NCI-H446 (cell line): ENCODE results near the gene KCNAB1.

Source experiments
- DNase-seq, 2 experiments: peaks; one replicate each; lab custom pipeline; 2025; lab: John Stamatoyannopoulos, UW

KCNAB1 gene

GRCh38 chr3:156140001-156140595 is 19.7 kb downstream of the KCNAB1 start:
- no peak for DNase-seq

- DNase-seq = no peak
Observed at GRCh38 chr3:156142702-156143101, 22.3 kb downstream of the KCNAB1 start.

- no peak for DNase-seq
Observed at GRCh38 chr3:156143136-156143535, 22.8 kb downstream of the KCNAB1 start.

GRCh38 chr3:156144060-156144459 is 23.7 kb downstream of the KCNAB1 start:
- DNase-seq = no peak

GRCh38 chr3:156145866-156146265 is 25.5 kb downstream of the KCNAB1 start:
- DNase-seq = no peak

GRCh38 chr3:156148345-156148945 is 28.1 kb downstream of the KCNAB1 start:
- no peak for DNase-seq

GRCh38 chr3:156148946-156149381 is 28.6 kb downstream of the KCNAB1 start:
- no peak for DNase-seq

- DNase-seq = no peak
Observed at GRCh38 chr3:156149876-156150275, 29.5 kb downstream of the KCNAB1 start.

- peak; percentile 49 to 81 for DNase-seq
Observed at GRCh38 chr3:156150434-156151066, 30.2 kb downstream of the KCNAB1 start.

GRCh38 chr3:156151824-156152428 is 31.5 kb downstream of the KCNAB1 start:
- DNase-seq = peak; percentile 21 to 86

- DNase-seq = peak in 1 of 2 experiments; percentile 45
Observed at GRCh38 chr3:156158656-156159295, 38.4 kb downstream of the KCNAB1 start.

- DNase-seq = no peak
Observed at GRCh38 chr3:156160647-156161046, 40.3 kb downstream of the KCNAB1 start.

GRCh38 chr3:156161172-156161571 is 40.8 kb downstream of the KCNAB1 start:
- DNase-seq = no peak

- DNase-seq = no peak
Observed at GRCh38 chr3:156163848-156164247, 43.5 kb downstream of the KCNAB1 start.

- DNase-seq = no peak
Observed at GRCh38 chr3:156166808-156167207, 46.4 kb downstream of the KCNAB1 start.

- DNase-seq = no peak
Observed at GRCh38 chr3:156170571-156170970, 50.2 kb downstream of the KCNAB1 start.

- DNase-seq = no peak
Observed at GRCh38 chr3:156171281-156172267, 51.2 kb downstream of the KCNAB1 start.

GRCh38 chr3:156172536-156172935 is 52.2 kb downstream of the KCNAB1 start:
- DNase-seq = no peak

- peak in 1 of 2 experiments; percentile 69 for DNase-seq
Observed at GRCh38 chr3:156174229-156174847, 54.0 kb downstream of the KCNAB1 start.

- peak in 1 of 2 experiments; percentile 25 for DNase-seq
Observed at GRCh38 chr3:156175570-156175969, 55.2 kb downstream of the KCNAB1 start.

GRCh38 chr3:156176048-156176447 is 55.7 kb downstream of the KCNAB1 start:
- no peak for DNase-seq
